SK-N-SH treated with all-trans-retinoic acid at 6 μM for 48 hours (cell line): ENCODE data around the gene NOP56.

Experiments
- ATAC-seq: fragments of 200-7000 bp; cut with Tn5 transposase; 3 replicates; pipeline ENCODE4 v1.9.1; 2020; ENCODE audit warnings: mild to moderate bottlenecking, moderate library complexity
- ARNTL ChIP-seq: fragments of 450-650 bp; formaldehyde crosslinking; IDR thresholded peaks from 2 replicates; pipeline ENCODE4 v1.5.0; 2020; ENCODE audit warnings: low read depth, mild to moderate bottlenecking, moderate library complexity, borderline replicate concordance
- BACH2 ChIP-seq: fragments of 250-450 bp; sonication (Bioruptor Pico); IDR thresholded peaks from 2 replicates; pipeline ENCODE4 v1.9.0; 2021; ENCODE audit warnings: mild to moderate bottlenecking, borderline replicate concordance
- CSDC2 ChIP-seq: fragments of 250-450 bp; sonication (Bioruptor Pico); IDR thresholded peaks from 2 replicates; pipeline ENCODE4 v1.5.0; 2020; ENCODE audit warnings: mild to moderate bottlenecking, moderate library complexity
- ESRRG ChIP-seq: fragments of 250-450 bp; sonication (Bioruptor Pico); IDR thresholded peaks from 2 replicates; pipeline ENCODE4 v1.6.1; 2021; ENCODE audit warnings: mild to moderate bottlenecking
- GLIS3 ChIP-seq: fragments of 250-450 bp; sonication (Bioruptor Pico); IDR thresholded peaks from 2 replicates; pipeline ENCODE4 v1.5.0; 2020; ENCODE audit warnings: mild to moderate bottlenecking, moderate library complexity
- ISL1 ChIP-seq: fragments of 250-450 bp; sonication (Bioruptor Pico); IDR thresholded peaks from 2 replicates; pipeline ENCODE4 v2.1.2; 2022; ENCODE audit warnings: mild to moderate bottlenecking, moderate library complexity
- OSR1 ChIP-seq: fragments of 250-450 bp; sonication (Bioruptor Pico); IDR thresholded peaks from 2 replicates; pipeline ENCODE4 v1.8.0; 2022; ENCODE audit warnings: moderate library complexity, mild to moderate bottlenecking, inconsistent platforms
- PPARA ChIP-seq: fragments of 250-450 bp; sonication (Bioruptor Pico); IDR thresholded peaks from 2 replicates; pipeline ENCODE4 v1.5.0; 2020; ENCODE audit warnings: mild to moderate bottlenecking, borderline replicate concordance
- RARB ChIP-seq: fragments of 250-450 bp; sonication (Bioruptor Pico); IDR thresholded peaks from 2 replicates; pipeline ENCODE4 v1.8.0; 2021; ENCODE audit warnings: mild to moderate bottlenecking, moderate library complexity
- TCF4 ChIP-seq: fragments of 250-450 bp; sonication (Bioruptor Pico); IDR thresholded peaks from 2 replicates; pipeline ENCODE4 v1.8.0; 2021; ENCODE audit warnings: mild to moderate bottlenecking, moderate library complexity, borderline replicate concordance
- TOX ChIP-seq: fragments of 250-450 bp; sonication (Bioruptor Pico); IDR thresholded peaks from 2 replicates; pipeline ENCODE4 v1.8.0; 2021; ENCODE audit warnings: mild to moderate bottlenecking, moderate library complexity, borderline replicate concordance
- ZC3H10 ChIP-seq: fragments of 250-450 bp; sonication (Bioruptor Pico); IDR thresholded peaks from 2 replicates; pipeline ENCODE4 v1.5.1; 2021; ENCODE audit warnings: mild to moderate bottlenecking, moderate library complexity
- ZFP30 ChIP-seq: fragments of 450-650 bp; formaldehyde crosslinking; IDR thresholded peaks from 2 replicates; pipeline ENCODE4 v1.5.0; 2022; ENCODE audit warnings: mild to moderate bottlenecking, moderate library complexity
- ZNF565 ChIP-seq: fragments of 450-650 bp; formaldehyde crosslinking; conservative IDR thresholded peaks from 2 replicates; pipeline ENCODE4 v1.5.0; 2020; ENCODE audit warnings: low read depth, mild to moderate bottlenecking, moderate library complexity
- ZNF70 ChIP-seq: fragments of 450-650 bp; formaldehyde crosslinking; IDR thresholded peaks from 2 replicates; pipeline ENCODE4 v1.5.0; 2020; ENCODE audit warnings: mild to moderate bottlenecking, moderate library complexity
- ZNF8 ChIP-seq: fragments of 450-650 bp; formaldehyde crosslinking; IDR thresholded peaks from 2 replicates; pipeline ENCODE4 v1.5.0; 2020; ENCODE audit warnings: mild to moderate bottlenecking, moderate library complexity
- TF ChIP-seq, protein P1 (sequence below): fragments of 250-450 bp; sonication (Bioruptor Pico); IDR thresholded peaks from 2 replicates; pipeline ENCODE4 v1.5.1; 2020; ENCODE audit warnings: low read depth, mild to moderate bottlenecking, moderate library complexity
- TF ChIP-seq, protein P2 (sequence below): fragments of 250-450 bp; sonication (Bioruptor Pico); IDR thresholded peaks from 2 replicates; pipeline ENCODE4 v1.8.0; 2020; ENCODE audit warnings: mild to moderate bottlenecking, moderate library complexity, borderline replicate concordance
- TF ChIP-seq, protein P3 (sequence below): fragments of 250-450 bp; sonication (Bioruptor Pico); IDR thresholded peaks from 2 replicates; pipeline ENCODE4 v1.5.1; 2021; ENCODE audit warnings: mild to moderate bottlenecking, moderate library complexity
- TF ChIP-seq, protein P4 (sequence below): fragments of 250-450 bp; sonication (Bioruptor Pico); IDR thresholded peaks from 2 replicates; pipeline ENCODE4 v1.8.0; 2021; ENCODE audit warnings: low read depth, mild to moderate bottlenecking, moderate library complexity, borderline replicate concordance
- TF ChIP-seq, protein P5 (sequence below): fragments of 250-450 bp; sonication (Bioruptor Pico); IDR thresholded peaks from 2 replicates; pipeline ENCODE4 v1.5.0; 2020; ENCODE audit warnings: mild to moderate bottlenecking, moderate library complexity

Gene NOP56

DNA sequence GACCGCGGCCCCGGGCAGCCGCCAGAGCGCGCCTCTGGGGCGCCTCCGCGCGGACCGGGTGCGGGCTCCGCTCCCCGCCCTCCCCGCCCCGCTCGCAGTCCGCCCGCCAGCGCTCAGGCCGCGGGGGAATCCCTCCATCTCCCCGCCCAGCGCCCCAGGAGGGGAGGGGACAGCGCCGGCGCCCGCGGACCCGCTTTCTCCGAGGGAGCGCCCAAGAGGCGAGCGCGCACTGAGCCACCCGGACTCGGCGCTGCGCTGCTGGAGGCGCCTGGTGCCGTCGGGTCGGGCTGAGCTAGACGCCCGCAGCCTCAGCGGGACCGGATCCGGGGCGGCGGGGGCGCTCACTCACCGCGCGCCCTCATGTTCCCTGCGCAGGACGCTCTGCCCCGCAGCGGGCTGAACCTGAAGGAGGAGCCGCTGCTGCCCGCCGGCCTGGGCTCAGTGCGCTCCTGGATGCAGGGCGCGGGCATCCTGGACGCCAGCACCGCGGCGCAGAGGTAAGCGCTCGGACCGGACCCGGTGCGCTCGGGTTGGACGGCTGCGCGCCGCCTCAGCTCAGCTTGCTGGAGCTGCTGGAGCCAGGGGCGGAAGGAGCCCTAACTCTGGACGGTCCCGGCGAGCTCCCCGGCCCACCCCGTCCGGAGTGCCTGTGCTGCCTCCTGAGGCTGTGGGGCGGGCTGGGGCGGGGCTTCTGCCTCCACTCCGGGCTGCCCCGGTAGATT is 41.0 kb downstream of the NOP56 start:
- TF ChIP-seq TOX (CRISPR knock-in tag) (no peak), ARNTL (CRISPR knock-in tag) (no peak), TCF4 (CRISPR knock-in tag) (no peak), GLIS3 (CRISPR knock-in tag) (no peak), ZFP30 (no peak), ZNF70 (no peak), ESRRG (CRISPR knock-in tag) (no peak), BACH2 (CRISPR knock-in tag) (no peak), RARB (CRISPR knock-in tag) (no peak), CSDC2 (CRISPR knock-in tag) (no peak), PPARA (CRISPR knock-in tag) (no peak)
- TF ChIP-seq, protein P1, sequence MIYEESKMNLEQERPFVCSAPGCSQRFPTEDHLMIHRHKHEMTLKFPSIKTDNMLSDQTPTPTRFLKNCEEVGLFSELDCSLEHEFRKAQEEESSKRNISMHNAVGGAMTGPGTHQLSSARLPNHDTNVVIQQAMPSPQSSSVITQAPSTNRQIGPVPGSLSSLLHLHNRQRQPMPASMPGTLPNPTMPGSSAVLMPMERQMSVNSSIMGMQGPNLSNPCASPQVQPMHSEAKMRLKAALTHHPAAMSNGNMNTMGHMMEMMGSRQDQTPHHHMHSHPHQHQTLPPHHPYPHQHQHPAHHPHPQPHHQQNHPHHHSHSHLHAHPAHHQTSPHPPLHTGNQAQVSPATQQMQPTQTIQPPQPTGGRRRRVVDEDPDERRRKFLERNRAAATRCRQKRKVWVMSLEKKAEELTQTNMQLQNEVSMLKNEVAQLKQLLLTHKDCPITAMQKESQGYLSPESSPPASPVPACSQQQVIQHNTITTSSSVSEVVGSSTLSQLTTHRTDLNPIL (CRISPR knock-in tag) = no peak
- TF ChIP-seq, protein P2, sequence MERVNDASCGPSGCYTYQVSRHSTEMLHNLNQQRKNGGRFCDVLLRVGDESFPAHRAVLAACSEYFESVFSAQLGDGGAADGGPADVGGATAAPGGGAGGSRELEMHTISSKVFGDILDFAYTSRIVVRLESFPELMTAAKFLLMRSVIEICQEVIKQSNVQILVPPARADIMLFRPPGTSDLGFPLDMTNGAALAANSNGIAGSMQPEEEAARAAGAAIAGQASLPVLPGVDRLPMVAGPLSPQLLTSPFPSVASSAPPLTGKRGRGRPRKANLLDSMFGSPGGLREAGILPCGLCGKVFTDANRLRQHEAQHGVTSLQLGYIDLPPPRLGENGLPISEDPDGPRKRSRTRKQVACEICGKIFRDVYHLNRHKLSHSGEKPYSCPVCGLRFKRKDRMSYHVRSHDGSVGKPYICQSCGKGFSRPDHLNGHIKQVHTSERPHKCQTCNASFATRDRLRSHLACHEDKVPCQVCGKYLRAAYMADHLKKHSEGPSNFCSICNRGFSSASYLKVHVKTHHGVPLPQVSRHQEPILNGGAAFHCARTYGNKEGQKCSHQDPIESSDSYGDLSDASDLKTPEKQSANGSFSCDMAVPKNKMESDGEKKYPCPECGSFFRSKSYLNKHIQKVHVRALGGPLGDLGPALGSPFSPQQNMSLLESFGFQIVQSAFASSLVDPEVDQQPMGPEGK = no peak
- TF ChIP-seq, protein P3, sequence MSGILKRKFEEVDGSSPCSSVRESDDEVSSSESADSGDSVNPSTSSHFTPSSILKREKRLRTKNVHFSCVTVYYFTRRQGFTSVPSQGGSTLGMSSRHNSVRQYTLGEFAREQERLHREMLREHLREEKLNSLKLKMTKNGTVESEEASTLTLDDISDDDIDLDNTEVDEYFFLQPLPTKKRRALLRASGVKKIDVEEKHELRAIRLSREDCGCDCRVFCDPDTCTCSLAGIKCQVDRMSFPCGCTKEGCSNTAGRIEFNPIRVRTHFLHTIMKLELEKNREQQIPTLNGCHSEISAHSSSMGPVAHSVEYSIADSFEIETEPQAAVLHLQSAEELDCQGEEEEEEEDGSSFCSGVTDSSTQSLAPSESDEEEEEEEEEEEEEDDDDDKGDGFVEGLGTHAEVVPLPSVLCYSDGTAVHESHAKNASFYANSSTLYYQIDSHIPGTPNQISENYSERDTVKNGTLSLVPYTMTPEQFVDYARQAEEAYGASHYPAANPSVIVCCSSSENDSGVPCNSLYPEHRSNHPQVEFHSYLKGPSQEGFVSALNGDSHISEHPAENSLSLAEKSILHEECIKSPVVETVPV = no peak
- TF ChIP-seq, protein P4, sequence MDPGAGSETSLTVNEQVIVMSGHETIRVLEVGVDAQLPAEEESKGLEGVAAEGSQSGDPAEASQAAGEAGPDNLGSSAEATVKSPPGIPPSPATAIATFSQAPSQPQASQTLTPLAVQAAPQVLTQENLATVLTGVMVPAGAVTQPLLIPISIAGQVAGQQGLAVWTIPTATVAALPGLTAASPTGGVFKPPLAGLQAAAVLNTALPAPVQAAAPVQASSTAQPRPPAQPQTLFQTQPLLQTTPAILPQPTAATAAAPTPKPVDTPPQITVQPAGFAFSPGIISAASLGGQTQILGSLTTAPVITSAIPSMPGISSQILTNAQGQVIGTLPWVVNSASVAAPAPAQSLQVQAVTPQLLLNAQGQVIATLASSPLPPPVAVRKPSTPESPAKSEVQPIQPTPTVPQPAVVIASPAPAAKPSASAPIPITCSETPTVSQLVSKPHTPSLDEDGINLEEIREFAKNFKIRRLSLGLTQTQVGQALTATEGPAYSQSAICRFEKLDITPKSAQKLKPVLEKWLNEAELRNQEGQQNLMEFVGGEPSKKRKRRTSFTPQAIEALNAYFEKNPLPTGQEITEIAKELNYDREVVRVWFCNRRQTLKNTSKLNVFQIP (CRISPR knock-in tag) = no peak
- TF ChIP-seq, protein P5, sequence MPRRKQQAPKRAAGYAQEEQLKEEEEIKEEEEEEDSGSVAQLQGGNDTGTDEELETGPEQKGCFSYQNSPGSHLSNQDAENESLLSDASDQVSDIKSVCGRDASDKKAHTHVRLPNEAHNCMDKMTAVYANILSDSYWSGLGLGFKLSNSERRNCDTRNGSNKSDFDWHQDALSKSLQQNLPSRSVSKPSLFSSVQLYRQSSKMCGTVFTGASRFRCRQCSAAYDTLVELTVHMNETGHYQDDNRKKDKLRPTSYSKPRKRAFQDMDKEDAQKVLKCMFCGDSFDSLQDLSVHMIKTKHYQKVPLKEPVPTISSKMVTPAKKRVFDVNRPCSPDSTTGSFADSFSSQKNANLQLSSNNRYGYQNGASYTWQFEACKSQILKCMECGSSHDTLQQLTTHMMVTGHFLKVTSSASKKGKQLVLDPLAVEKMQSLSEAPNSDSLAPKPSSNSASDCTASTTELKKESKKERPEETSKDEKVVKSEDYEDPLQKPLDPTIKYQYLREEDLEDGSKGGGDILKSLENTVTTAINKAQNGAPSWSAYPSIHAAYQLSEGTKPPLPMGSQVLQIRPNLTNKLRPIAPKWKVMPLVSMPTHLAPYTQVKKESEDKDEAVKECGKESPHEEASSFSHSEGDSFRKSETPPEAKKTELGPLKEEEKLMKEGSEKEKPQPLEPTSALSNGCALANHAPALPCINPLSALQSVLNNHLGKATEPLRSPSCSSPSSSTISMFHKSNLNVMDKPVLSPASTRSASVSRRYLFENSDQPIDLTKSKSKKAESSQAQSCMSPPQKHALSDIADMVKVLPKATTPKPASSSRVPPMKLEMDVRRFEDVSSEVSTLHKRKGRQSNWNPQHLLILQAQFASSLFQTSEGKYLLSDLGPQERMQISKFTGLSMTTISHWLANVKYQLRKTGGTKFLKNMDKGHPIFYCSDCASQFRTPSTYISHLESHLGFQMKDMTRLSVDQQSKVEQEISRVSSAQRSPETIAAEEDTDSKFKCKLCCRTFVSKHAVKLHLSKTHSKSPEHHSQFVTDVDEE = no peak
- ATAC-seq = peak; percentile 58

DNA sequence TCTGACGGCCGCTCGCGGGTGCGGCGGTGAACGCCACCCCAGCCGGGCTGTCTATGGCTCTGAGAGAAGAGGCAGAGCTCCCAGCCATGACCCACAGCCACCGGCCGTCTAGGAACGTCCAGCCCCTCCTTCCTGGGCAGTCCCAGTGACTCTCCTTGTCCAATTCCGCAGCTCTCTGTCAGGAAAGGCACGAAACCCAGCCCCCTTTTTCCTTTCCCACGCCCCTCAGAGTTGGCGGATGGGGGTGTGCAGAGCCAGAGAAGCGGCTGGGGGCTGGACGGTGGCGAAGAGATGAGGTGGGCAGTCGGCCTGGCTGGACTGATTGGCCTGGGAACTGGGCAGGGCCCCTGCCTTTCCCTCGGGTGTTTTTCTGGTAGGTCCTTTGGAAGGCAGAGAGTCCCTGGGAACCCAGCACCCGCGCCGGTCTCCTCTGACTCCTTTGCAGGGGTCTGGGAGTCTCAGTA is 41.6 kb downstream of the NOP56 start:
- TF ChIP-seq PPARA (CRISPR knock-in tag) (no peak), BACH2 (CRISPR knock-in tag) (no peak), ZNF70 (no peak), TCF4 (CRISPR knock-in tag) (no peak), ZNF8 (CRISPR knock-in tag) (no peak)
- TF ChIP-seq, protein P4 (CRISPR knock-in tag) = no peak
- TF ChIP-seq, all 23 proteins: peak for 0
- ATAC-seq = peak; percentile 7; the same call in 2 of the 3 replicates

DNA sequence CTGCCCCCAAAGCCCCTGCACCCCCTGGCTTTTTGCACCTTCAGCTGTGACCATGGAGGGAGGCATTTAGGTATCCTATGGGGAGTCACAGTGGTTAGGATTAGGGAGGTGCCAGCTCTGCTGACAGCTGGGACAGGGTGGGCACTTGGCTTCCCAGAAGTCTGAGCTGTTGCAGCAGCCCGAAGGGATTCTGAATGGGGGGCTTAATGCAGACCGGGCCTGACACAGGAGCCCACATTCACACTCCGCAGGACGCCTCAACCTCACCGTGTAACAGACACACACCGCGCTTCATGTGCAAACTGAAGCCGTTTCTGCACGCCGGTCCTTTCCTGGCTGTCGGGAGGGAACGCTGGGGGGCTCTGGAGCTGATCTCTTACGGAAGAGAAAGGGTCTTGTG is 42.1 kb downstream of the NOP56 start:
- ATAC-seq = no peak
- TF ChIP-seq BACH2 (CRISPR knock-in tag) (no peak), TCF4 (CRISPR knock-in tag) (no peak), OSR1 (CRISPR knock-in tag) (no peak), ZNF565 (CRISPR knock-in tag) (no peak), ZC3H10 (CRISPR knock-in tag) (no peak), ZNF8 (CRISPR knock-in tag) (no peak), TOX (CRISPR knock-in tag) (no peak), ISL1 (CRISPR knock-in tag) (no peak)
- TF ChIP-seq, protein P2 = no peak
- TF ChIP-seq, protein P4 (CRISPR knock-in tag) = no peak
